Activated CD4-positive, alpha-beta T cell treated with anti-CD3 and anti-CD28 coated beads for 48 hours (primary cell): ENCODE data around the gene CRYGS.
"Not testable (repeated sequence)": the region's sequence is repeated elsewhere in the genome, so short reads cannot be mapped to it uniquely, and the experiment has no call there.

Source experiments
- DNase-seq: peaks from one replicate; pipeline ENCODE4 v3.0.0-alpha.2; 2020

CRYGS gene

GRCh38 chr3:186551387-186551786, 7.2 kb upstream of the CRYGS start:
- DNase-seq, result no peak

- no peak for DNase-seq
Measured at GRCh38 chr3:186549497-186549896, 5.3 kb upstream of the CRYGS start.

DNA sequence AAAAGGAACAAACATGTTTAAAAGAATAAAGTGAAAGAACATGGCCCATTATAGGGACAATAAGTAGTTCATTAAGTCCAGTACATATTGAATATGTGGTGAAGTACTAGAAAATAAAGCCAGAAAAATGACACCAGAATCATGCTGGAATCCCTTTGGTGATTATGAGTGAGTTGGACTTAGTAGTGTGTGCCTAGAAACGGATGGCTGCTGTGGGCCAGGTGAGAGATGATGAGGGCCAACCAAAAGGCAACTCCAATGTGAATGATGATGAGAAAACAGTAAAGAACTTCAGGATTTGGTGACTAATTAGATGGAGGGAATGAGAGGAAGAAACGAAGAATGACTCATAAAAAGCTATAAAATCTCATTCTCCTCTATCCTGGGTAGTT, 3.3 kb downstream of the CRYGS start:
- DNase-seq, result no peak

- peak; percentile 89 for DNase-seq
Measured at GRCh38 chr3:186540221-186540834, 3.9 kb downstream of the CRYGS start.

GRCh38 chr3:186538779-186539178, 5.4 kb downstream of the CRYGS start:
- DNase-seq, result no peak

DNA sequence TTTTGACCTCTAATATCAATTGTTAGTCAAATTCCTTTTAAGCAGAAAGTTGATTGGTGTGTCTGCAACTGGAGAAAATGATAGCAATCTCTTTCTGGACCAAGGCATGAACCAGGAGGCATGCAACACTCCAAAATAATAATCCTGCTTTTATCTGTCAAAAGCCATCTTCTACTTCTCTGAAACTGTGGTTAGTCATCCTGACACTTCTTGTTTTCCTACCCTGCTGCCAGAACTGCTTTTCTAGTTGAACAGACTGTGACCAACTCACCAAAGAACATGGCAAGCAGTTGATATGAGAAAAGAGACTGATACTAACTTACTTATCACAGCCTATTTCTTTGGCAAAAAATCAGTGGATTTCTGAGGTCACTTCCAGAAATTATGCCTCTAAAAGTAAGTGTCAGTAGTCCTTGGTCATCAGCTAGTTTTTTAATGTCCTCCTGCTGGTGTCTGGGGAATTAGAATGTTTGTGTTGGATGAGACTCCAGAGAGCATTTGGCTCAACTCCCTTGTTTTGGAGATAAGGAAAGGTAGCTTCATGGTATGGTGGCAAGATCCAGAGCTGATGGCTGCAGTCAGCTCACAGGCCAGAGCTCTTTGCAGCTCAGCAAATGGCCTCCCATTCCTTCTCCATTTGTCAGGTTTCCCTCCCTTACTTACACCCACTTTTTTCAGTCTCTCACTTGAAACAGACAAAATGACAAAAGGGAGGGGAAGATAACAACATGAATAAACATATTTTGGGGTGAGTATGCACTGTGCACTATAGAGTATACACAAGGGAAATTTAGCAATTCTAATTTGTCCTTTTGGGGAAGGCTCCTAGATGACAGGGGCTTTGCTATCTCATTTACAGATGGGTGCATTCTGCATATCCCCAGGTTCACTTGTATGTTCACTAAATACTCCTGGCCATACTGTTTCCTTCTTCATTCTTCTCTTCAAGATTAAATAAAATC, 7.0 kb downstream of the CRYGS start:
- DNase-seq, result no peak

- peak; percentile 68 for DNase-seq
Measured at GRCh38 chr3:186534113-186534669, 10.0 kb downstream of the CRYGS start.

DNA sequence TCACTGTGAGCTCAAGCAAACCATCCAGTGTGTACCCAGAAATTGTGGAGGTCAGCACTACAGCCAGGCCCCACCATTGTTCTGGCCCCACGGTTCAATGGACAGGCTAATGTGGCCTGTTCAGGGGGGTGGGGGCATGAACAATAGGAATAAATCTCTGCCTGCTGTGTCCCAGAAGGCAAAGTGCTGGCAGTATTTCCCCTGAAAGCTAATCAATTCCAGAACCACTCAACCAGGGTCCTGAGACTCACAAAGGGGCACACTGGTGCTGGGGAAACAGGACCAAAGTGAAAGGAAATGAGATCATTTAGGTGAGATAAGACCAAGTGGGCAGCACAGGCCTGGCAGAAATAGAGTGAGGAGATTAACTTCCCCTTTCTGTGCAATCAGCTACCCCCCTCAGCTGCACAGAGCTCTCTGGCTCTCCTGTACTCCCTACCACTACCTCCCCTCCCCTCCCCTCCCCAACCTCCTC, 11.5 kb downstream of the CRYGS start:
- no peak for DNase-seq

- not testable (repeated sequence) for DNase-seq
Measured at GRCh38 chr3:186531694-186532093, 12.5 kb downstream of the CRYGS start.

DNA sequence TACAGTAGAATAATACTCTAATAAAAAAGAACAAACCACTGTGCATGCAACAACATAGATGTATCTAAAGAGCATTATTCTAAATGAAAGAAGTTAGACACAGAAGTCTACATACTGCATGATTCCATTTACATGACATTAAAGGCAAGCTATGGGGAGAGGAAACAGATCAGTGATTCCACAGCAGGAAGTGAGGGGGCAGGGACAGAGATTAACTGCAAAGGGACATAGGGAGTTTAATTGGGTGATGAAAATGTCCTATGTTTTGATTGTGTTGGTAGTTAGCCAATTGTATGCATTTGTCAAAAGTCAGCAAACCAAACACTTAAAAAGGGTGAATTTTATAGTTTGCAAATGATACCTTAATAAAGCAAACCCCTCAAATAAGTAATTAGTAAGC, 13.8 kb downstream of the CRYGS start:
- DNase-seq, result no peak

- DNase-seq, result no peak
Measured at GRCh38 chr3:186529201-186529999, 14.8 kb downstream of the CRYGS start.

DNA sequence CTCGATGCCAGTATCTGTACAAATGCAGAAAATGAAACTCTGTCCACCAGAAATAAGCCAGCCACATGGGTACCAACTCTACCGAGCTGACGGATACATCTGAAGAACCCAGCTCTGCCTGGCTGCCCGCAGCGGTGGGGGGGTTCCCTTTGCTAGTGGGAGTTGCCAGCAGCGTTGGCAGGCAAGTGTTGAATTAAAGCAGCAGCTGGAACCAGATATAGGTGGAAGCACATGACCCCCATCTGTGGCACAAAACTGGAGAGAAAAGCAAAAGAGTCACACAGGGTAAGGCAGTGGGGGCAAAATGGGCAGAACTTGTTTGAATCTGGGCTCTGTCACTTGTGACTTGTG, 17.9 kb downstream of the CRYGS start:
- DNase-seq, result no peak

DNA sequence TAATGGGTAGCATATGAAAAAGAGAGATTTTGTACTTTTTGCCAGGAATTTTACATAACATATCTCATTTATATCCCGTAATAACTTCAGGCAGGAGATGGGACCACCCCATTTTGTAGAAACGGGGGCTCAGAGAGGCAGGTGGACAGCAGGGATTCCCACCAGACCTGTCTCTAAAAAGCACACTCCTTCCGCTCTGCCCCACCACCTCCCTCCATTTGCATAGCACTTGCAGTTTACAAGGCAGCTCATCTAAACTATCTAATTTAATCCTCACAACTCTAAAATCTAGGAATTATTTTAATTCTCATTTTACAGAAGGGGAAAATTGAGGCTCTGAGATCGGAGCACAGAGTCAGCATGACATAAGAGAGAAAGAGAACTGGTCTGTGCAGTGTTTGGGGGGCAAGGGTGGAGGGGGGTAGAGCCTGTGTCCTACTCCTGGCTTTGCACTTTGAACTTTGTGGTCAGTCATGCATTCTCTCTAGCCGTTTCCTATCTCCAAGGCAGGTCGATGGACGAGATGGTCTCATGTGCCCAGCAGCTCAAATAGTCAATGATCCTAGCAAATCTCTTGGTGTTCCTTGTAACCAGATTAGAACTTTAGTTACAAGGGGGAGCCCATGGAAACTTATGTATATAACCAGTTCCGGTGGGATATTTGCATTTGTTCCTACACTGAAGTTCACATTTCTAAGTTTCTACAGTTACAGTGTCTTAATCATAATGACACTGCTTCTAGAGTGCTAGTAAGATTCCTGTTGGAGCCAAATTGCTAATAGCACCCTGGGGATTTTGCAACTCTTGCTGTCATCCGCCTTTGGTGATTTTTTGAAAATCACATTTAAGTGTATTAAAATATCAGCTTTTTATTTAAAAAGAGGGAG, 18.6 kb downstream of the CRYGS start:
- no peak for DNase-seq

DNA sequence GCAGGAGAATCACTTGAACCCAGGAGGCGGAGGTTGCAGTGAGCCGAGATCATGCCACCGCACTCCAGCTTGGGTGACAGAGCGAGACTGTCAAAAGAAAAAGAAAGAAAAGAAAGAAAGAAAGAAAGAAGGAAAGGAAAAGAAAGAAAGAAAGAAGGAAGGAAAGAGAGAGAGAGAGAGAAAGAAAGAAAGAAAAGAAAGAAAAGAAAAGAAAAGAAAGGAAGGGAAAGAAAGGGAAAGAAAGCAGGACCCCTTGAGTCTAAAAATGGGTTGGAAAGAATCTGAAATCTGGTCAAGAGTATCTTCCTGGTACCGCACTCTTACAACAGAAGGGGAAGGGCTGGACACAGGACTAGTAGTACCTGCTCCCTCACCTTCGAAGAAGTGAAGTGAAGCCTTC, 19.6 kb downstream of the CRYGS start:
- DNase-seq, result no peak

DNA sequence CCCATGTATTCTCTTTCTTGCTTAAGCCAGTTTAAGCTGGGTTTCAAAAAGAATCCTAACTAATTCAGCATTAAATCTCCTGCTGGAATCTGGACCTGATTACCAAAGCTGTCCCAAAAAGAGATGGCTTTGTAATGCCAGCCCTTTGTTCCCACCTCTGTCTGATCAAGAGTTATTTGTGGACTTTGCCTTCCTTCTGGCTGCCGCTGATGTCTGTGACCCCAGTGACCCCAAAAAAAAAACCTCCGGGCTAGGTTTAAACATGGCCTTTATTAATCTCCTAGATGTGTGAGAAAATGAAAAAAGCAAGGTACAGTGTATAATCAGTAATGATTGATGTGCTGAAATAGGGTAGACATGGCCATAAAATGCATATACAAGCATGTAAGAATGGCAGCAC, 20.7 kb downstream of the CRYGS start:
- no peak for DNase-seq

DNA sequence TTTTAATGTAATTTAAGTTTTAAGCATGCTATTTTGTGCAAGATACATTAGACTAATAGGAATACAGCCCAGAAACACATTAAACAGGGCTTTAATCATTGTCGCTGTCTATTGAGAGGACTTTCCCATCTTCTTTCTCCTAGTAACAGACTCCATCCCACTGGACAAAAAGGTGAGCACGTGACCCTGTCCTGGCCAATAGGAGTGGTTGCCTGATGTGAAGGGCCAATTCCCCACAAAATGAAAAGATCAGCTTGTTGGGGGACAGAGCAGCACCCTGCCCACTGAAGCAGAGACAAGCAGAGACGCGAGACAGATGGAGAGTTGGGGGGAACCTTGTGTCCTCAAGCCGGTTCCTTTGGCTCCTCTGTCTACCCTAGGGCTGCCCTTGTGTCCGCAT, 21.2 kb downstream of the CRYGS start:
- DNase-seq, result no peak

DNA sequence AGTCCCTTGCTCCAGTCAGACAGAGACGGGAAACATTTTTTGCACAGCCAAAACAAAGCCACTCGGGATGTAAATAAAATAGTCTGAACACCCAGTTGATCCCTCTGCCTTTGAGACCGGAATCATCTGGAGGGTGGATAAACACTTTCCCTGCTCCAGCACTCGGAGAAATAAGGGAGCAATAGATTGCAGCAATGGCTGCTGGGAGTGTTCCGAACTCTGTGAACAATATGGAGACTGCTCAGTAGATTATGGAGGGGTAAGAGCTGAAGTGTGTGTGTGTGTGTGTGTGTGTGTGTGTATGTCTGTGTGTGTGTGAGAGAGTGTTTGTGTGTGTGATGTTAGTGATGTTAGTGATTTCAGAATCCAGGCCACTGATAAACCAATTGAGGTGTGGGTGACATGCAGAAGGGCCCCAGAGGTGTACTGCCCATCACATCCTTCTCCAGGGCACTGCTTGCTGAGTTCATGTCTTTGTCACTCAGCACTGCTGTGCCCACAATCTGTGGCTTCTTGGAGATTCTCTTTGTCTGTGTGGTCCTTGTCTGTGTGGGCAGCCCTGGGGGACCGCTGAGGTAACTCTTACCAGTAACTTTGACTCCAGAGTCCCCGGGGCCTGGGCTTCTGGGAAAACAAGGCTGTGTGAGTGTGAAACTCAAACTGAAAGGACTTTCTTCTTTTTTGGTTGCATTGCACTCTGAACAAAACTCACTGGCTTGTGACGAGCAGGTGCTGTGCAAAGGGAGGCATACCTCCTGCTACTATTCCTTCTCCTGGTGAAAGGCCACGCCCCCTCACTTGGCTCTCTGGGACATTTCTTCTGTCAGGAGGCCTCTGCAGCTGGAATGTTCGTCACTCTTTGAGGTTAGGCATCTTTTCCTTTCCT, 23.0 kb downstream of the CRYGS start:
- DNase-seq, result peak; percentile 74

GRCh38 chr3:186520431-186520830, 23.7 kb downstream of the CRYGS start:
- DNase-seq, result no peak

DNA sequence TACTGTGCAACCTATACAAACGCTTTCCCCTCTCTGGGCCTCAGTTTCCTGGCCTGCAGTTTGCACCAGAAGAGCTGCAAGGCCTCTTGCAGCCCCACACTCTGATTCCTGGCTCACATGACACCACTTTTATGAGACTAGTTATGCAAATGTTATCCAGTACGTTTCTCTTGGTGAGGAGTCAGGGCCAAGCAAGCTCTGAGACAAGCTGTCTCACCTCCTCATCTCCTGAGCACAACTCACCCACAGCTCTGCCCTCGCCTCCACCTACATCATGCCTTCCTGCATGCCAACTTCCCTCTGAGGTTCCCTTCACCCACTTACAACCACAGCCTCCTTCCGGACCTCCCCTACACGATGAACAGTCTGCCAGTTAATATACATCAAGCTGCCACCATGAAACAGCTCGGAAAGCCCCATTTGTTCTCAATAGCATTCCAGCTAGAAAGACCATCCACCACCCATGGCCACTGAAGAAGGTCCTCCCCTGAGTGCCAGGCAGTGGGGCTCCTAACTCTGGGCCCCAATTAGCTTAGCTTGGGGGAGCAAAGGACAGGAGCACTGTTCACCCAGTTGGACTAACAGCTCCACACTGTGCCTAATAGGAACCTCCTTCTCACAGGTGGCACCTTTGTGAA, 25.0 kb downstream of the CRYGS start:
- DNase-seq, result peak; percentile 68

GRCh38 chr3:186517218-186517617, 27.0 kb downstream of the CRYGS start:
- DNase-seq, result no peak

- DNase-seq, result no peak
Measured at GRCh38 chr3:186516646-186517045, 27.5 kb downstream of the CRYGS start.
